HepG2 (cell line): ENCODE data around the gene NCOR2. TPM values are rescaled to one million over a fixed set of nuclear protein-coding genes. Genes with fewer than 3 reads are reported as not detected.

ENCODE experiments used
- ARHGAP35 ChIP-seq: sonication (generic); formaldehyde crosslinking; IDR thresholded peaks from 2 replicates; pipeline ENCODE4 v1.9.0; 2022; ENCODE audit warnings: mild to moderate bottlenecking, inconsistent platforms, moderate library complexity, missing genetic modification reagents, borderline replicate concordance
- ATF7 ChIP-seq, 2 experiments: fragments of 450-650 bp in 1 of 2; sonication (generic) in 1 of 2; formaldehyde crosslinking in 1 of 2; IDR thresholded peaks; 2 replicates each; pipeline versions ENCODE4 v1.4.0 to v1.6.1; 2016 to 2020; ENCODE audit warnings: antibody characterized with exemption in 1 of 2, mild to moderate bottlenecking in 1 of 2, missing genetic modification reagents in 1 of 2
- CSRNP2 ChIP-seq: sonication (generic); formaldehyde crosslinking; conservative IDR thresholded peaks from 2 replicates; pipeline ENCODE4 v1.8.0; 2022; ENCODE audit warnings: low read depth, missing genetic modification reagents
- EEA1 ChIP-seq: sonication (generic); formaldehyde crosslinking; IDR thresholded peaks from 2 replicates; pipeline ENCODE4 v1.5.1; 2020; ENCODE audit warnings: mild to moderate bottlenecking, missing genetic modification reagents, borderline replicate concordance
- ELK4 ChIP-seq: sonication (generic); formaldehyde crosslinking; IDR thresholded peaks from 2 replicates; pipeline ENCODE4 v1.9.0; 2021; ENCODE audit warnings: missing genetic modification reagents, borderline replicate concordance
- HIVEP1 ChIP-seq: sonication (generic); formaldehyde crosslinking; IDR thresholded peaks from 2 replicates; pipeline ENCODE4 v1.4.0; 2020; ENCODE audit warnings: mild to moderate bottlenecking, missing genetic modification reagents
- HNF4G ChIP-seq, 2 experiments: sonication (generic) in 1 of 2; formaldehyde crosslinking in 1 of 2; IDR thresholded peaks; 2 replicates each; pipeline versions ENCODE4 v1.4.0 to v1.6.1; 2011 to 2020; ENCODE audit warnings: borderline replicate concordance in 2 of 2, low read depth in 2 of 2, mild to moderate bottlenecking in 2 of 2, low read length in 1 of 2, missing genetic modification reagents in 1 of 2, moderate library complexity in 1 of 2
- JDP2 ChIP-seq: sonication (generic); formaldehyde crosslinking; IDR thresholded peaks from 2 replicates; pipeline ENCODE4 v1.8.1; 2022; ENCODE audit warnings: missing genetic modification reagents, borderline replicate concordance
- KAT7 ChIP-seq: IDR thresholded peaks from 2 replicates; pipeline ENCODE4 v1.6.1; 2018; ENCODE audit warnings: borderline replicate concordance, missing compliant biosample characterization
- KLF13 ChIP-seq: sonication (generic); formaldehyde crosslinking; IDR thresholded peaks from 2 replicates; pipeline ENCODE4 v1.4.0; 2020; ENCODE audit warnings: mild to moderate bottlenecking, missing genetic modification reagents
- LRRFIP1 ChIP-seq: sonication (generic); formaldehyde crosslinking; conservative IDR thresholded peaks from 2 replicates; pipeline ENCODE4 v1.4.0; 2020; ENCODE audit warnings: missing genetic modification reagents
- NFYC ChIP-seq: IDR thresholded peaks from 2 replicates; pipeline ENCODE4 v1.6.1; 2016; ENCODE audit warnings: missing genetic modification reagents, missing compliant biosample characterization
- RAD21 ChIP-seq: fragments of 450-650 bp; formaldehyde crosslinking; IDR thresholded peaks from 2 replicates; pipeline ENCODE4 v1.5.0; 2020; ENCODE audit warnings: mild to moderate bottlenecking
- REXO4 ChIP-seq: sonication (generic); formaldehyde crosslinking; IDR thresholded peaks from 2 replicates; pipeline ENCODE4 v1.8.0; 2022; ENCODE audit warnings: missing genetic modification reagents, mild to moderate bottlenecking, borderline replicate concordance
- TGIF2 ChIP-seq: IDR thresholded peaks from 2 replicates; pipeline ENCODE4 v1.6.1; 2016; ENCODE audit warnings: control low read depth, missing compliant biosample characterization
- ZBTB49 ChIP-seq: sonication (generic); formaldehyde crosslinking; IDR thresholded peaks from 2 replicates; pipeline ENCODE4 v1.4.0; 2020; ENCODE audit warnings: missing genetic modification reagents, borderline replicate concordance
- ZMAT5 ChIP-seq: sonication (generic); formaldehyde crosslinking; IDR thresholded peaks from 2 replicates; pipeline ENCODE4 v1.5.0; 2020; ENCODE audit warnings: mild to moderate bottlenecking, low read depth, missing genetic modification reagents, borderline replicate concordance
- ZNF619 ChIP-seq: sonication (generic); formaldehyde crosslinking; IDR thresholded peaks from 2 replicates; pipeline ENCODE4 v1.4.0; 2020; ENCODE audit warnings: mild to moderate bottlenecking, missing genetic modification reagents
- polyA plus RNA-seq, 8 experiments: library from polyadenylated mRNA; depleted of rRNA in 3 of 8; stranded (reverse) in 7 of 8; unstranded in 1 of 8; fragments of >200 nt; fragmentation: Illumina TruSeq in 4 of 8; extraction: Trizol in 4 of 8; gene quantifications; 2 replicates each; pipeline versions ENCODE4 v1.2.1 to v1.2.3, GENCODE V29; 2011 to 2016; ENCODE audit warnings: low read depth in 4 of 8, missing spikeins in 1 of 8, mixed read lengths in 1 of 8; ENCODE audit not compliant: insufficient read depth in 1 of 8
- total RNA-seq, 5 experiments: library from RNA; depleted of rRNA; stranded (reverse); fragments of >200 nt; fragmentation: Illumina TruSeq; extraction: Trizol; gene quantifications; 2 replicates each; pipeline ENCODE4 v1.2.3, GENCODE V29; 2016; ENCODE audit warnings: low read depth in 1 of 5

NCOR2 gene
- total and polyA plus RNA-seq, 2 of the 13 experiments (the other 11 are each of a cell fraction or from before 2014, with no cell fraction given), result 4.5 to 5.7 TPM

- TF ChIP-seq CSRNP2 (CRISPR knock-in tag) (no peak), EEA1 (no peak), REXO4 (CRISPR knock-in tag) (no peak), KLF13 (CRISPR knock-in tag) (no peak), JDP2 (CRISPR knock-in tag) (no peak), ZNF619 (CRISPR knock-in tag) (0 out of 2 replicates have a peak, but pooled peaks have one; percentile 67), NFYC (CRISPR knock-in tag) (no peak), ARHGAP35 (CRISPR knock-in tag) (no peak), LRRFIP1 (CRISPR knock-in tag) (no peak), HIVEP1 (peak; percentile 73; the same call in 1 of the 2 replicates), HNF4G (IDR thresholded peaks at IDR 0.05; ENCODE audit: borderline replicate concordance, low read depth, low read length) (peak; percentile 36; the same call in 1 of the 2 replicates), HNF4G (CRISPR knock-in tag; IDR thresholded peaks at IDR 0.05; ENCODE audit: borderline replicate concordance, low read depth) (no peak), ZMAT5 (CRISPR knock-in tag) (no peak), ELK4 (CRISPR knock-in tag) (no peak), KAT7 (CRISPR knock-in tag) (no peak), ATF7 (IDR thresholded peaks at IDR 0.05) (no peak), ATF7 (CRISPR knock-in tag; IDR thresholded peaks at IDR 0.05) (no peak), ZBTB49 (CRISPR knock-in tag) (no peak), TGIF2 (no peak), RAD21 (CRISPR knock-in tag) (no peak)
These were observed 41.9 kb upstream of the NCOR2 start (continued) for GRCh38 chr12:124609041-124609989.
